SU-DHL-6 (cell line): ENCODE results near the gene SLC3A2.

ENCODE experiments used
- EZH2phosphoT487 ChIP-seq: fragments of 200-600 bp; sonication (generic), shearing (Covaris generic); conservative IDR thresholded peaks from 2 replicates; pipeline ENCODE4 v1.6.1; 2018; ENCODE audit warnings: mild to moderate bottlenecking, antibody characterized with exemption, low read length, moderate library complexity, mixed read lengths
- TF ChIP-seq, protein P1 (sequence below): fragments of 200-600 bp; sonication (generic); IDR thresholded peaks from one replicate; pipeline ENCODE4 v1.5.1; 2017; ENCODE audit warnings: antibody characterized with exemption, mild to moderate bottlenecking, low read length, moderate library complexity; ENCODE audit not compliant: insufficient read depth, poor library complexity, severe bottlenecking

DNA sequence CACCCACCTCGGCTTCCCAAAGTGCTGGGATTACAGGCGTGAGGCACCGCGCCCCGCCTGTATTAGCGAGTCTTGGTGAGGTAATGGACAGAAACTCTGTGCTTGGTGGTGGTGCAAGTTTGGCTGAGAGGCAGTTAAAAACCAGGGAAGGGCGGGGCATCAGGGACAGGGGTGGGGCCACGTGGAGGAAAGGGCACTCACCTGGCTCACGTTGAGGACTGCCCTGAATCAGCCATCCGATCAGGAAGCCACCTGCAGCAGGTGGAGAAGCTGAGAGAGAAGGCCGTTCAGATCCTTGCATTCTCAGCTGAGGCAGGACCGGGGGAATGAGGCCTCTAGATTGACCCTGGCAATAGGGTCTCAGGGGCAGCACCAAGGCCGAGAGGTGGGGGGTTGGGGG is 52.6 kb downstream of the SLC3A2 start:
- TF ChIP-seq, protein P1, sequence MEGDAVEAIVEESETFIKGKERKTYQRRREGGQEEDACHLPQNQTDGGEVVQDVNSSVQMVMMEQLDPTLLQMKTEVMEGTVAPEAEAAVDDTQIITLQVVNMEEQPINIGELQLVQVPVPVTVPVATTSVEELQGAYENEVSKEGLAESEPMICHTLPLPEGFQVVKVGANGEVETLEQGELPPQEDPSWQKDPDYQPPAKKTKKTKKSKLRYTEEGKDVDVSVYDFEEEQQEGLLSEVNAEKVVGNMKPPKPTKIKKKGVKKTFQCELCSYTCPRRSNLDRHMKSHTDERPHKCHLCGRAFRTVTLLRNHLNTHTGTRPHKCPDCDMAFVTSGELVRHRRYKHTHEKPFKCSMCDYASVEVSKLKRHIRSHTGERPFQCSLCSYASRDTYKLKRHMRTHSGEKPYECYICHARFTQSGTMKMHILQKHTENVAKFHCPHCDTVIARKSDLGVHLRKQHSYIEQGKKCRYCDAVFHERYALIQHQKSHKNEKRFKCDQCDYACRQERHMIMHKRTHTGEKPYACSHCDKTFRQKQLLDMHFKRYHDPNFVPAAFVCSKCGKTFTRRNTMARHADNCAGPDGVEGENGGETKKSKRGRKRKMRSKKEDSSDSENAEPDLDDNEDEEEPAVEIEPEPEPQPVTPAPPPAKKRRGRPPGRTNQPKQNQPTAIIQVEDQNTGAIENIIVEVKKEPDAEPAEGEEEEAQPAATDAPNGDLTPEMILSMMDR = no peak
- no peak for TF ChIP-seq EZH2phosphoT487
